ENCODE results near the gene ZNF669. TPM values are rescaled to one million over a fixed set of nuclear protein-coding genes. Genes with fewer than 3 reads are reported as not detected.
"Not testable (repeated sequence)": the region's sequence is repeated elsewhere in the genome, so short reads cannot be mapped to it uniquely, and the experiment has no call there.

Gene ZNF669
- total RNA-seq, result 9.2 and 9.7 TPM in 2 replicates

GRCh38 chr1:247103859-247104591, at the start of gene ZNF669:
TSS of gene ZNF669 (minus strand) at chr1:247104356. CDS start at chr1:247104199, 157 bp downstream.
- intact Hi-C loops (cut with micrococcal nuclease), result loop anchor here (1.0 to 10.0 kb wide), 5 partner anchors 26 to 1723 kb away; partner anchors contain the start of genes SH3BP5L, ZNF496 and ZNF670

GRCh38 chr1:247147781-247148180, 43.6 kb upstream of the ZNF669 start:
- intact Hi-C loops (cut with micrococcal nuclease), result no loop called here

GRCh38 chr1:247147120-247147519, 43.0 kb upstream of the ZNF669 start:
- intact Hi-C loops (cut with micrococcal nuclease), result not testable (repeated sequence)

- intact Hi-C loops (cut with micrococcal nuclease), result no loop called here
Measured at GRCh38 chr1:247146671-247147070, 42.5 kb upstream of the ZNF669 start.

- intact Hi-C loops (cut with micrococcal nuclease), result no loop called here
Measured at GRCh38 chr1:247145279-247145678, 41.1 kb upstream of the ZNF669 start.

GRCh38 chr1:247139557-247139956, 35.4 kb upstream of the ZNF669 start:
- intact Hi-C loops (cut with micrococcal nuclease), result not testable (repeated sequence)

- intact Hi-C loops (cut with micrococcal nuclease), result loop anchor here (2.0 kb wide), 1 partner anchor 40 kb away; no protein-coding TSS in a partner anchor
Measured at GRCh38 chr1:247131236-247131635, 27.1 kb upstream of the ZNF669 start.

GRCh38 chr1:247127519-247128282, 23.5 kb upstream of the ZNF669 start:
- intact Hi-C loops (cut with micrococcal nuclease), result loop anchor here (2.0 kb wide), 1 partner anchor 83 kb away; no protein-coding TSS in a partner anchor

GRCh38 chr1:247126601-247127000, 22.4 kb upstream of the ZNF669 start:
- intact Hi-C loops (cut with micrococcal nuclease), result loop anchor here (2.0 kb wide), 1 partner anchor 84 kb away; no protein-coding TSS in a partner anchor

- intact Hi-C loops (cut with micrococcal nuclease), result loop anchor here (2.0 kb wide), 1 partner anchor 85 kb away; no protein-coding TSS in a partner anchor
Measured at GRCh38 chr1:247126166-247126565, 22.0 kb upstream of the ZNF669 start.

- intact Hi-C loops (cut with micrococcal nuclease), result no loop called here
Measured at GRCh38 chr1:247121382-247121781, 17.2 kb upstream of the ZNF669 start.

GRCh38 chr1:247120408-247120668, 16.2 kb upstream of the ZNF669 start:
- intact Hi-C loops (cut with micrococcal nuclease), result not testable (repeated sequence)

GRCh38 chr1:247119600-247120407, 15.6 kb upstream of the ZNF669 start:
- intact Hi-C loops (cut with micrococcal nuclease), result no loop called here

- intact Hi-C loops (cut with micrococcal nuclease), result no loop called here
Measured at GRCh38 chr1:247118946-247119446, 14.8 kb upstream of the ZNF669 start.

GRCh38 chr1:247115545-247115944, 11.4 kb upstream of the ZNF669 start:
- intact Hi-C loops (cut with micrococcal nuclease), result no loop called here

GRCh38 chr1:247115141-247115510, 11.0 kb upstream of the ZNF669 start:
- intact Hi-C loops (cut with micrococcal nuclease), result no loop called here

GRCh38 chr1:247114351-247115140, 10.4 kb upstream of the ZNF669 start:
- intact Hi-C loops (cut with micrococcal nuclease), result no loop called here

GRCh38 chr1:247113733-247114271, 9.6 kb upstream of the ZNF669 start:
- intact Hi-C loops (cut with micrococcal nuclease), result no loop called here

GRCh38 chr1:247113094-247113497, 8.9 kb upstream of the ZNF669 start:
- intact Hi-C loops (cut with micrococcal nuclease), result no loop called here

- intact Hi-C loops (cut with micrococcal nuclease), result no loop called here
Measured at GRCh38 chr1:247112479-247112781, 8.3 kb upstream of the ZNF669 start.
